GM12878 (cell line): ENCODE measurements around the gene MITF. TPM values are rescaled to one million over a fixed set of nuclear protein-coding genes. Genes with fewer than 3 reads are reported as not detected.

ENCODE experiments used
- ATAC-seq: fragments of 200-7000 bp; cut with Tn5 transposase; 3 replicates; pipeline ENCODE4 v1.9.1; 2020; ENCODE audit warnings: mild to moderate bottlenecking, moderate library complexity
- BruUV-seq: library from RNA; stranded (reverse); fragments of 400-500 nt; replicated peaks from 2 replicates; lab custom pipeline; 2021; lab: Mats Ljungman, UMichigan
- CTCF ChIA-PET: fragments of 300-600 bp; sonication (Branson Sonifier 250); formaldehyde crosslinking; extraction: SDS; loops from one replicate; lab custom pipeline; 2021; ENCODE audit warnings: inconsistent platforms; lab: Yijun Ruan, JAX
- POLR2A ChIA-PET: fragments of 350-600 bp; formaldehyde crosslinking; extraction: SDS; loops from one replicate; lab custom pipeline; 2021; ENCODE audit warnings: inconsistent platforms; lab: Charles Lee
- RAD21 ChIA-PET: fragments of 300-600 bp; sonication (Branson Sonifier 250); formaldehyde crosslinking; loops from one replicate; lab custom pipeline; 2023; ENCODE audit warnings: antibody characterized with exemption; ENCODE audit not compliant: unreplicated experiment; lab: Charles Lee
- SMC1A ChIA-PET: fragments of 300-600 bp; sonication (Branson Sonifier 250); formaldehyde crosslinking; loops from one replicate; lab custom pipeline; 2023; ENCODE audit not compliant: unreplicated experiment, uncharacterized antibody; lab: Charles Lee
- DNase-seq: peaks from one replicate; pipeline ENCODE4 v3.0.0-alpha.2; 2011; ENCODE audit warnings: low read depth, low spot score
- FAIRE-seq: peaks from 3 replicates; lab custom pipeline; 2011; peaks lifted over from hg19 to GRCh38; lab: Jason Lieb, UNC
- H2AFZ ChIP-seq: 2 replicates; pipeline ENCODE4 v1.6.0; 2011; ENCODE audit warnings: low read depth, low read length, control low read depth; ENCODE audit not compliant: control insufficient read depth
- H3K27ac ChIP-seq: 2 replicates; pipeline ENCODE4 v1.5.1; 2011; ENCODE audit warnings: control low read depth; ENCODE audit not compliant: control insufficient read depth, insufficient read depth
- H3K27me3 ChIP-seq, 2 experiments: replicated peaks in 1 of 2; 2 replicates each; pipeline versions ENCODE4 v1.6.0 to v1.6.1; 2011; ENCODE audit warnings: low read length in 1 of 2; ENCODE audit not compliant: control insufficient read depth in 2 of 2, insufficient read depth in 2 of 2
- H3K36me3 ChIP-seq, 2 experiments: 2 replicates each; pipeline ENCODE4 v1.5.1; 2011; ENCODE audit warnings: low read length in 1 of 2; ENCODE audit not compliant: control insufficient read depth in 2 of 2, insufficient read depth in 2 of 2
- H3K4me1 ChIP-seq: 2 replicates; pipeline ENCODE4 v1.6.1; 2011; ENCODE audit warnings: mild to moderate bottlenecking, low read length, moderate library complexity, mixed read lengths; ENCODE audit not compliant: control insufficient read depth, insufficient read depth
- H3K4me2 ChIP-seq: 2 replicates; pipeline ENCODE4 v1.6.0; 2011; ENCODE audit warnings: control low read depth; ENCODE audit not compliant: control insufficient read depth, insufficient read depth
- H3K4me3 ChIP-seq: fragments of 200-600 bp; sonication (generic); 2 replicates; pipeline ENCODE4 v1.5.1; 2016
- H3K79me2 ChIP-seq: 2 replicates; pipeline ENCODE4 v1.6.0; 2011; ENCODE audit warnings: low read length; ENCODE audit not compliant: control insufficient read depth, insufficient read depth
- H3K9ac ChIP-seq: 2 replicates; pipeline ENCODE4 v1.8.0; 2011; ENCODE audit warnings: low read length, control low read depth, mixed read lengths; ENCODE audit not compliant: control insufficient read depth, insufficient read depth
- H3K9me3 ChIP-seq: replicated peaks from 3 replicates; pipeline ENCODE4 v1.5.1; 2011; ENCODE audit warnings: mild to moderate bottlenecking, low read length; ENCODE audit not compliant: control insufficient read depth, insufficient read depth
- H4K20me1 ChIP-seq: 2 replicates; pipeline ENCODE4 v1.6.0; 2011; ENCODE audit not compliant: control insufficient read depth, insufficient read depth
- BACH1 ChIP-seq: fragments of 450-650 bp; IDR thresholded peaks from 2 replicates; pipeline ENCODE4 v1.6.1; 2017; ENCODE audit warnings: mild to moderate bottlenecking, borderline replicate concordance
- BRCA1 ChIP-seq: IDR thresholded peaks from 2 replicates; pipeline ENCODE4 v1.6.1; 2011; ENCODE audit warnings: low read depth, low read length, improper control_type of control experiment
- CREM ChIP-seq: IDR thresholded peaks from 2 replicates; pipeline ENCODE4 v1.6.1; 2014; ENCODE audit warnings: antibody characterized with exemption, low read depth
- GATAD2B ChIP-seq: fragments of 450-650 bp; conservative IDR thresholded peaks from 2 replicates; pipeline ENCODE4 v1.6.1; 2017; ENCODE audit warnings: low read depth, mild to moderate bottlenecking, moderate library complexity
- IRF5 ChIP-seq: fragments of 450-650 bp; IDR thresholded peaks from 2 replicates; pipeline ENCODE4 v1.6.1; 2017; ENCODE audit warnings: borderline replicate concordance
- LARP7 ChIP-seq: fragments of 450-650 bp; IDR thresholded peaks from 2 replicates; pipeline ENCODE4 v1.6.1; 2017; ENCODE audit warnings: mild to moderate bottlenecking
- NFIC ChIP-seq: IDR thresholded peaks from 2 replicates; pipeline ENCODE4 v1.6.1; 2012; ENCODE audit warnings: low read depth, mild to moderate bottlenecking, inconsistent platforms, low read length, moderate library complexity
- RAD21 ChIP-seq: IDR thresholded peaks from 2 replicates; pipeline ENCODE4 v1.6.1; 2011; ENCODE audit warnings: mild to moderate bottlenecking, low read depth, low read length, moderate library complexity; ENCODE audit not compliant: insufficient read depth
- STAT3 ChIP-seq: IDR thresholded peaks from 2 replicates; pipeline ENCODE4 v1.6.1; 2011; ENCODE audit warnings: low read depth, low read length, improper control_type of control experiment
- WGBS: methylation state at CpG from one replicate; pipeline ENCODE4 v1.1.6; 2016; ENCODE audit warnings: low lambda C conversion rate; ENCODE audit not compliant: insufficient replicate concordance, insufficient coverage; ENCODE audit errors: missing lambda C conversion rate; 5-methylcytosine and 5-hydroxymethylcytosine counted together
- in situ Hi-C: fragments of 300-500 bp; cut with MboI; formaldehyde crosslinking; loops from 9 replicates; pipeline ENCODE4 v1.14.3; 2018; ENCODE audit warnings: mixed read lengths
- intact Hi-C: fragments of 100-400 bp; cut with micrococcal nuclease; formaldehyde crosslinking; loops from one replicate; pipeline ENCODE4 v1.14.2; 2022; ENCODE audit not compliant: unreplicated experiment
- polyA plus RNA-seq, 11 experiments: library from polyadenylated mRNA; depleted of rRNA in 4 of 11; unstranded in 6 of 11; stranded (reverse) in 5 of 11; fragments of >200 nt; fragmentation: Nextera tagmentation in 4 of 11; fragmentation: Illumina TruSeq in 1 of 11; extraction: Ambion mirVana in 4 of 11; extraction: Trizol in 1 of 11; gene quantifications; 1 replicate in 1 of 11; 2 replicates in 10 of 11; pipeline versions ENCODE4 v1.2.1 to v1.2.3, GENCODE V29; 2011 to 2016; ENCODE audit warnings: inconsistent platforms in 2 of 11, missing spikeins in 2 of 11, low read depth in 1 of 11
- total RNA-seq, 4 experiments: library from RNA; depleted of rRNA in 3 of 4; stranded (reverse); fragments of >200 nt in 3 of 4; fragmentation: Illumina TruSeq in 1 of 4; extraction: Trizol in 1 of 4; gene quantifications; 2 replicates each; pipeline versions ENCODE4 v1.2.1 to v1.2.3, GENCODE V29; 2013 to 2021

The MITF gene
- total and polyA plus RNA-seq, 10 of the 15 experiments (the other 5 are each of a cell fraction or from before 2014, with no cell fraction given) = under 0.01 to 0.90 (median 0.06) TPM; not detected in 3

GRCh38 chr3:69700949-69701348 lies 38.3 kb upstream of the MITF start (continued):
- TF ChIP-seq GATAD2B = no peak
- no peak for TF ChIP-seq CREM
- TF ChIP-seq LARP7 = no peak
- TF ChIP-seq IRF5 = no peak
- no peak for TF ChIP-seq RAD21
- TF ChIP-seq NFIC = no peak
- TF ChIP-seq BACH1 = no peak
- no peak for TF ChIP-seq STAT3

GRCh38 chr3:69710153-69710977 lies 28.9 kb upstream of the MITF start:
- Histone ChIP-seq H3K9ac (no peak overlapping the region), H4K20me1 (no peaks in the 10 kb centered on the region), H3K36me3 (no peaks in the 10 kb centered on the region), H3K27ac (no peak overlapping the region), H3K27me3 (no peaks in the 10 kb centered on the region; a peak in 1 of 4 replicates), H3K9me3 (no peaks in the 10 kb centered on the region), H2AFZ (no peak overlapping the region), H3K79me2 (no peaks in the 10 kb centered on the region), H3K4me1 (no peaks in the 10 kb centered on the region), H3K4me3 (no peak overlapping the region), H3K4me2 (no peak overlapping the region)
- ChIA-PET SMC1A (no interaction called here), CTCF (interaction anchor here (1.0 to 1.5 kb wide), 2 partner anchors 18 to 28 kb away, joined by 3 read pairs; no protein-coding TSS in a partner anchor), RAD21 (no interaction called here), POLR2A (no interaction called here)
- no peak for FAIRE-seq
- ATAC-seq = no peak
- TF ChIP-seq BRCA1 = no peak
- no TSS peak for BruUV-seq
- no peak for DNase-seq
- in situ Hi-C loops (no loop called here), intact Hi-C loops (no loop called here)
- WGBS = under 1% methylated on average over 4 of the region's 4 CpGs
